ENCODE data around the gene PSMC1.

Gene PSMC1

GRCh38 chr14:90275820-90276219 lies 19.5 kb downstream of the PSMC1 start:
- DNase-seq (ENCODE audit: low read depth in 3 of 3, low spot score in 1 of 3), result no peak

DNA sequence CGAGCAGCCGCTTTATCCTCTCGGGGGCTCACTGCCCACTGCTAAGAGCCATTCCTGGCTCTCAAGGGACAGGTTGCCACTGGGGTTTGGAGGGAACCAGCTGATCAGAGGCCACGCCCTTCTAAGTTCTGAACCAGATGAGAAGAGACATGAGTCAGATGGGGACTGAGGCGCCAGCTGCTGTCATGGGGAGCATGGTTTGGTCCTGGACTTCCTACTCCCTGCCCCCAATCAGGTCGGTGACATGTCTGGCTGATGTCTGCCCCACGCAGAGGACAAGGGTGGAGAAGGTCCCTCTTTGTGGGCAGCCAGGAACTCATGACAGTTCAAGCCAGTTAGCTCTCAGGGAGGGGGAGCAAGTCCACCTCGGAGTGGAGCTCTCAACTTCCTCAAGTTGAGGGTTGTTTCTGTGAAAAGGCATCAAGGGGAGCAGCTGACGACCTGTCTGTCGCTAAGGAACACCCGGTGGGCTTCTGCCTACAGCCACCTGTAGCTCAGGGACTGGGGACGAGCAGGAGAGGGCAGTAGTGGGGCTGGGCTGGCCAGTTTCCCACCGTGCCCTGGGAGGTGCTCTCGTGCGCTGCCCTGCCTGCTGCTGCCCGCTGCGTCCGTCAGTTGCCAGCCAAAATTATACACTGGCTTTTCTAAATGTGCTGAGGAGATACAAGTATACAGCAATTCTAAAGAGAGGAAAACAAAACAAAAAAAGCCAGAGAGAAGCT lies 20.5 kb downstream of the PSMC1 start:
- DNase-seq (ENCODE audit: low read depth in 3 of 3, low spot score in 1 of 3), result no peak

GRCh38 chr14:90277581-90278198 lies 21.3 kb downstream of the PSMC1 start:
- no peak for DNase-seq (ENCODE audit: low read depth in 3 of 3, low spot score in 1 of 3)

DNA sequence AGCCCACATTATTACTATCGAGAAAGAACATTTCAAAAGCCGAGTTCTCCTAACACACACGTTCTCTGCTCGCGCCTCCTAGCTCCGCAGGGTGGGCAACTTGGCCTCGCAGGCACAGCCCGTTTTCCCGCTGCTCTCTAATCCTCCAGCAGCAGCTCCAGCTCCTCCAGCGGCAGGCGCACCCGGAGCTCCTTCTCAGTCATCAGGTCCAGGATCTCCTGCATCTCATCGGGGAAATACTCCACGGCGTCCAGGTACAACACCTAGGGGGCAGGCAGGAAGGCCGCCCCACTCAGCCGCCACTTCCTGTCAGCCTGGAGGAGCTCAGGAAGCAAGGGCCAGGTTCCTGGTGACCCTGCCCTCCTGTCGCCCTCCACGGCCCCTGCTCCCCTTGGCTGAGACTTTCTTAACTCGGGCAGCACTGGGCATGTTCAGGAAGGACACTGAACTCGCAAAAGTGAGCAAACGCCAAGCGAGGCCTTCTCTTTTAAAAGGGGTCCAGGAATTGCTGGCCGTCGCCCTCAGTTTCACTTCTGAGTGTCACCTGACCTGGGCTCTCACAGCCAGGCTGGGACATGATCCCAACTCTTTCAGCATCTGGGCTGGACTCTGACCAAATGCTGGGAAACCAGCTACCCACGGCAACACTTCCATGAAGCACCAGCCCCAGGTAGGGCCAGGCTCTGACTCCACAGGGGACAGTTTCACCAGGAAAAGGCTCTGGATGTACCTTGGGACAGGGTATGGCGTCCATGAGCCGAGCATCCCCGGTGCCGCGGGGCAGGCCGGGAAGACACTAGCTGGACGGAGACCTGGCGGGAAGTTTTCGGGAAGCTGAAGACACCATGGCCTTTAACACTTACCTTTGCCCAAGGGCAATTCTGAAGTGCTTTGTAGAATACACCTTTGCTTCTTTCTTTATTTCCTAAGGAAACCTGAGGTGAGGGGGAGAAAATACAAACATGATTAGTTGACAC lies 22.1 kb downstream of the PSMC1 start:
- DNase-seq (ENCODE audit: low read depth in 3 of 3, low spot score in 1 of 3), result no peak

DNA sequence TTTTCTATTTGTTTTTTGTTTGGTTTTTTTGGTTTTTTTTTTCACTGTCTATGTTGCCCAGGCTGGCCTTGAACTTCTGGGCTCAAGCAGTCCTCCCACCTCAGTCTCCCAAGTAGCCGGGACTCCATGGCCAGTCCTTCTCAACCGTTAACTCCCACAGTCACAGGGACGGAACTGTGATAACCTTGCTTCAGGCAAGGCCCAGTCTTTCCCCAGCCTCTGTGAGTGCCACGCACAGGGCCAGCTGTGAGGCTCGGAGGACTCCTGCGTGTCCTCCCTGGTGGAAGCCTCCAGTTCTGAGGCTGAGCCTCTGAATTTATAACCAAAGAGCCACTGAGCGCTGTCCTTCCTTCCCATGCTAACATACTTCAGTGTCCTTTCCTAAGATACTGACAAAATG lies 23.7 kb downstream of the PSMC1 start:
- DNase-seq (ENCODE audit: low read depth in 3 of 3, low spot score in 1 of 3), result no peak

- DNase-seq (ENCODE audit: low read depth in 3 of 3, low spot score in 1 of 3), result no peak
Observed at GRCh38 chr14:90281261-90281660, 24.9 kb downstream of the PSMC1 start.

DNA sequence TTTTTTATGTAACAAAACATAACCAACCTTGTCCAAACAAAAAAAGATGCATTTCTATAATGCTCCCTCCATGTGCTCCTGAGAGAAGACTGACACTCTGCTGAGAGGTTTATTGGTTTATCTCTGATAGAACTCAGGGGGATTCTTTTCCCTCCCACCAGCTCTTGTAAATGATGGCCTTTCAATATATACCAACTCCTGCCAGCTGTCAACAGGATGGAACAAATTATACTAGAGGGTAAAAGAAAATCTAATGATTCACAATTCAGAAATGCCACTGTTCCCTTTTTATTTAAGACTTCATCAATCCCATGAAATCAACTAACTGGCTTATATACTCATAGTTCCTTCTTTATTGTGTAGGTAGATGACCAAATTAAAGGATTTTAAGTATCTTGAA lies 25.4 kb downstream of the PSMC1 start:
- no peak for DNase-seq (ENCODE audit: low read depth in 3 of 3, low spot score in 1 of 3)

GRCh38 chr14:90287791-90288190 lies 31.4 kb downstream of the PSMC1 start:
- no peak for DNase-seq (ENCODE audit: low read depth in 3 of 3, low spot score in 1 of 3)

GRCh38 chr14:90288651-90289355 lies 32.5 kb downstream of the PSMC1 start:
- DNase-seq (ENCODE audit: low read depth in 3 of 3, low spot score in 1 of 3), result no peak

GRCh38 chr14:90290337-90291011 lies 34.1 kb downstream of the PSMC1 start:
- no peak for DNase-seq (ENCODE audit: low read depth in 3 of 3, low spot score in 1 of 3)

GRCh38 chr14:90291699-90292098 lies 35.3 kb downstream of the PSMC1 start:
- no peak for DNase-seq (ENCODE audit: low read depth in 3 of 3, low spot score in 1 of 3)

DNA sequence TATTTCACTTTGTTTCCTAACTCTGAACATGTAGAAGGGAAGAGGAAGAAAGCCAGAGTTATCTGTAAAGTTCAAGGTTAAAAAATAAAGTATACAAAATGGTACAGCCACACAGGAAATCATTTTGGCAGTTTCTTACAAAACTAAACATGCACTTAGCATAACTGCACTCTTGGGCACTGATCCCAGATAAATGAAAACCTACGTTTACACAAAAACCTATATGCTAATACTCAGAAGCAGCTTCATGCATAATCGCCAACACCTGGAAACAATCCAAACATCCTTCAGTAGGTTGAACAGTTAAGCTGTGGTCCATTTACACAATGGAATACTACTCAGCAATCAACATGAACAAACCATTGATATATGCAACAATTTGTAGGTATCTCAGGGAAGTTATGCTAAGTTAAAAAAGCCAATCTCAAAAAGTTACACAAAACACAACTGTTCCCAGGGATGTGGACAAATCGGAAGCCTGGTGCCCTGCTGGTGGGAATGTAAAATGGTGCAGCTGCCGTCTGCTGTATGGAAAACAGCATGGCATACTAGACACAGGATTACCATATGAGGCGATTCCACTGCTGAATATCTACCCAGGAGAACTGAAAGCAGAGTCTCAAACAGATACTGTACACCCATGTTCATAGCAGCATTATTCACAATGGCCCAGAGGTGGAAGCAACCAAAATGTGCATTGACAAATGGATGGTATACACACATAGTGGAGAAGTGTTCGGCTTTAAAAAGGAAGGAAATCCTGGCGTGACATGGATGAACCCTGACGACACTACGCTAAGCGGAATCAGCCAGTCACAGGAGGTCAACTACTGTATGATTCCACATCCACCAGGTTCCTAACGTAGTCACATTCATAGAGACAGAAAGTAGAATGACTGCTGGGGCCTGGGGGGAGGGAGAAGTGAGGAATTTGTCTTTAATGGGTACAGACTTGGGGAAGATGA lies 37.7 kb downstream of the PSMC1 start:
- no peak for DNase-seq (ENCODE audit: low read depth in 3 of 3, low spot score in 1 of 3)

DNA sequence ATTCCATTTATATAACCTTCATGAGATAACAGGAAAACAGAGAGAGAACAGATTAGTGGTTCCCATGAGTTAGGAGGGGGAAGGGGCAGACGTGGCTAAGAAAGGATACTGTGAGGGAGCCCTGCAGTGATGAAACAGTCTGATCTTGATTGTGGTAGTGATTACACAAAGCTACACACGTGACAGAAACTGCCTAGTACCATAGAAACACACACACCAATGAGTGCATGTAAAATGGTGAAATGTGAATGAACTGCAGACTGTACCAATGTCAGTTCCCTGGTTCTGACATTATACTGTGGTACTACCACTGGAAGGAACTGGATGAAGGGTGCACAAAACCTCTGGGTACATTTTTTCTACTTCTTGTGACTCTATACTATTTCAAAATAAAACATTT lies 38.5 kb downstream of the PSMC1 start:
- DNase-seq (ENCODE audit: low read depth in 3 of 3, low spot score in 1 of 3), result no peak

- no peak for DNase-seq (ENCODE audit: low read depth in 3 of 3, low spot score in 1 of 3)
Observed at GRCh38 chr14:90295870-90296516, 39.6 kb downstream of the PSMC1 start.

DNA sequence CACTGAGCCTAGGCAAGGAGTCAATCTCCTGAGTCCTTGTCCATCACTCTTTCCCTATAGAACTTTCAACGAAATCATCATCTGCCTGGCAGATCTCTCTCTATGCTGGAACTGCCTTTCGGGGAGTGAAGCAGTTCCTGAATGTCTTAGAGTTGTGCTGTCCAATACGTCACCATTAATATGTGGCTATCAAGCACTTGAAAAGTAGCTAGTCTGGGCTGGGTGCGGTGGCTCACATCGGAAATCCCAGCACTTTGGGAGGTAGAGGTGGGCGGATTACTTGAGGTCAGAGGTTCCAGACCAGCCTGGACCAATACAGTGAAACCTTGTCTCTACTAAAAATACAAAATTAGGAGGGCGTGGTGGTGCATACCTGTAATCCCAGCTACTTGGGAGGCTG lies 40.3 kb downstream of the PSMC1 start:
- no peak for DNase-seq (ENCODE audit: low read depth in 3 of 3, low spot score in 1 of 3)

GRCh38 chr14:90297876-90298629 lies 41.7 kb downstream of the PSMC1 start:
- DNase-seq (ENCODE audit: low read depth in 3 of 3, low spot score in 1 of 3), result no peak

GRCh38 chr14:90299408-90299807 lies 43.1 kb downstream of the PSMC1 start:
- no peak for DNase-seq (ENCODE audit: low read depth in 3 of 3, low spot score in 1 of 3)

GRCh38 chr14:90300611-90301047 lies 44.3 kb downstream of the PSMC1 start:
- DNase-seq (ENCODE audit: low read depth in 3 of 3, low spot score in 1 of 3), result no peak
